Gastroesophageal sphincter (tissue), 3 donors: ENCODE data around the gene HTRA3.

Experiments used
- CTCF ChIP-seq, 4 experiments: fragments of 200-600 bp in 2 of 4; fragments of 450-650 bp in 2 of 4; sonication (generic) in 1 of 4; IDR thresholded peaks; one replicate each; pipeline ENCODE4 v1.5.1; 2017 to 2019; ENCODE audit warnings: antibody characterized with exemption in 4 of 4, mild to moderate bottlenecking in 2 of 4, moderate library complexity in 2 of 4
- EP300 ChIP-seq: sonication (generic); formaldehyde crosslinking; IDR thresholded peaks from one replicate; pipeline ENCODE4 v1.6.1; 2017; ENCODE audit warnings: antibody characterized with exemption, mild to moderate bottlenecking
- POLR2A ChIP-seq, 2 donors: fragments of 450-650 bp; IDR thresholded peaks; one replicate each; pipeline ENCODE4 v1.6.1; 2017; ENCODE audit warnings: antibody characterized with exemption in 2 of 2, mild to moderate bottlenecking in 2 of 2, moderate library complexity in 1 of 2
- POLR2AphosphoS5 ChIP-seq: sonication (generic); formaldehyde crosslinking; IDR thresholded peaks from one replicate; pipeline ENCODE4 v1.6.1; 2017; ENCODE audit warnings: antibody characterized with exemption

GRCh38 chr4:8241895-8242696 lies 27.5 kb upstream of the HTRA3 start:
- TF ChIP-seq POLR2A (IDR thresholded peaks at IDR 0.05) (no peak), POLR2AphosphoS5 (peak; percentile 48), CTCF (IDR thresholded peaks at IDR 0.05) (peak in 3 of 4 experiments; percentile 95 to 99 (median 97)), EP300 (no peak)
